Heart left ventricle (tissue), 16 donors: Measurements from ENCODE around the gene C20orf96. TPM values are rescaled to one million over a fixed set of nuclear protein-coding genes. Genes with fewer than 3 reads are reported as not detected.
A peak's percentile ranks its signal among the peaks of the same experiment; 100 is the strongest.

Experiments used
- ATAC-seq, 4 donors: fragments of 200-7000 bp; cut with Tn5 transposase; one replicate each; pipeline ENCODE4 v1.9.1; 2020 to 2022; ENCODE audit warnings: moderate library complexity in 4 of 4, mild to moderate bottlenecking in 3 of 4, moderate number of reproducible peaks in 1 of 4
- DNase-seq, 5 donors: peaks; one replicate each; pipeline ENCODE4 v3.0.0-alpha.2; 2020
- H3K27ac ChIP-seq, 12 donors: fragments of 200-600 bp; sonication (generic) in 4 of 12; one replicate each; pipeline versions ENCODE4 v1.5.0 to v1.8.0; 2016 to 2022; ENCODE audit warnings: mild to moderate bottlenecking in 2 of 12
- H3K27me3 ChIP-seq, 9 donors: fragments of 200-600 bp; sonication (generic) in 2 of 9; one replicate each; pipeline versions ENCODE4 v1.5.1 to v1.8.0; 2016 to 2022; ENCODE audit warnings: mild to moderate bottlenecking in 3 of 9
- H3K36me3 ChIP-seq, 9 donors: fragments of 200-600 bp; sonication (generic) in 2 of 9; one replicate each; pipeline versions ENCODE4 v1.5.0 to v1.8.0; 2018 to 2022; ENCODE audit warnings: mild to moderate bottlenecking in 2 of 9
- H3K4me1 ChIP-seq, 12 donors: fragments of 200-600 bp; sonication (generic) in 4 of 12; one replicate each; pipeline versions ENCODE4 v1.5.0 to v1.8.0; 2016 to 2022; ENCODE audit warnings: mild to moderate bottlenecking in 3 of 12
- H3K4me3 ChIP-seq, 12 donors: fragments of 200-600 bp; sonication (generic) in 4 of 12; one replicate each; pipeline versions ENCODE4 v1.5.0 to v1.8.0; 2017 to 2022; ENCODE audit warnings: mild to moderate bottlenecking in 9 of 12, moderate library complexity in 4 of 12
- H3K9me3 ChIP-seq, 12 donors: fragments of 200-600 bp; sonication (generic) in 4 of 12; one replicate each; pipeline versions ENCODE4 v1.5.0 to v1.8.0; 2016 to 2022; ENCODE audit warnings: mild to moderate bottlenecking in 1 of 12
- POLR2A ChIP-seq, 2 donors: fragments of 450-650 bp; IDR thresholded peaks; one replicate each; pipeline ENCODE4 v1.6.1; 2017; ENCODE audit warnings: antibody characterized with exemption in 2 of 2, mild to moderate bottlenecking in 2 of 2, moderate library complexity in 2 of 2
- WGBS, 4 donors: extraction: QIAGEN DNeasy Blood & Tissue Kit in 2 of 4; methylation state at CpG; one replicate each; pipeline versions ENCODE4 v1.1.5 to v1.1.7; 2013 to 2018; 5-methylcytosine and 5-hydroxymethylcytosine counted together
- intact Hi-C, 10 donors: fragments of 100-400 bp; cut with DNase I; formaldehyde crosslinking; loops; one replicate each; pipeline versions ENCODE4 v1.11.1 to v1.14.2; 2022
- polyA plus RNA-seq, 2 donors: library from polyadenylated mRNA; stranded (reverse); fragments of 200-250 nt; gene quantifications; one replicate each; pipeline ENCODE4 v1.2.3, GENCODE V29; 2013
- total RNA-seq, 9 donors: library from RNA; depleted of rRNA in 2 of 9; stranded (reverse); fragments of >200 nt in 2 of 9; fragmentation: NEBNext Ultra II Directional in 3 of 9; extraction: Animal tissue kit (Norgen Biotek cat#: 25700) in 3 of 9; gene quantifications; one replicate each; pipeline versions ENCODE4 v1.1.0 to v1.2.4, GENCODE V29; 2016 to 2023
- TF ChIP-seq, protein P1 (sequence below), 12 donors: fragments of 200-600 bp; sonication (generic) in 4 of 12; IDR thresholded peaks; one replicate each; pipeline versions ENCODE4 v1.5.0 to v1.8.0; 2018 to 2022; ENCODE audit warnings: antibody characterized with exemption in 12 of 12, mild to moderate bottlenecking in 5 of 12
- donor health status: ischemic (EF 13 %, LVEDD 7.1; RV severe dilation, severe dysfunction).
- donor health status: healthy with polysubstance abuse.
- donor health status: DM: no; HTN: yes; CAD: no.
- donor health status: DM: no; HTN: no; CAD: no.
- donor health status: ischemic (EF 25% LVEDD 6.9; RV normal size, moderate dysfunction).
- donor health status: ischemic (EF 25% LVEDD 5.7; RV mildly dilated, moderate dysfunction).
- donor health status: healthy.
- donor health status: DM: yes; HTN: yes; CAD: no.
- donor health status: ischemic (EF 35%, LVEDD 5.7; RV mildly dilated, moderate dysfunction).
- donor health status: nonischemic (EF 11% LVEDD 7.7; RV severe dilation, severe dysfunction).
- donor health status: DM: yes; HTN: yes; CAD: no.
- donor health status: PGD.
- donor health status: ischemic (EF 29% LVEDD 5.4; RV normal size, mild dysfunction).
- donor health status: nonischemic (EF 23%, LVEDD 6.1; RV moderate dilation, normal function).

The C20orf96 gene
- total and polyA plus RNA-seq, 11 donors: 0.64 to 6.6 (median 3.6) TPM

DNA sequence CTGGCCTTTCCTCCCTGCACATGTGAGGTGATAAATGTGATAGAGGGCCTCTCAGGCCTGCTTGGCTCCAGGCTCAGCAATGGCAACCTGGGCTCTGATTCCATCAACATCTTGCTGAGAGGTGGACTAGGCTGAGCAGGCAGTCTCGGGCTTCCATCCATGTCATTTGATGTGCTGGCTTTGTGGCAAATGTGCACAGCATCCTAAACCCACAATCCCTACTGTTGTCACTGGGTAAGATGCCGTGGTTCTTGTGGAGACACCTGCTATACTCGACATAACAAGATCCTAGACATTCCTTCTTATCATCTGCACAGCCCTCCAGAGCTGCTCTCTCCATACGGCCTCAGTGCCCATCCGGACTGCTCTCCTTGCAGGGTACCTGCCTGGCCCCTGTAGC is 4.1 kb upstream of the C20orf96 start:
- intact Hi-C loops: loop anchor here in 1 of 10 donors (5.0 kb wide), 1 partner anchor 38 kb away; no protein-coding TSS in a partner anchor
- no peak for TF ChIP-seq POLR2A (IDR thresholded peaks at IDR 0.05)
- TF ChIP-seq, protein P1, sequence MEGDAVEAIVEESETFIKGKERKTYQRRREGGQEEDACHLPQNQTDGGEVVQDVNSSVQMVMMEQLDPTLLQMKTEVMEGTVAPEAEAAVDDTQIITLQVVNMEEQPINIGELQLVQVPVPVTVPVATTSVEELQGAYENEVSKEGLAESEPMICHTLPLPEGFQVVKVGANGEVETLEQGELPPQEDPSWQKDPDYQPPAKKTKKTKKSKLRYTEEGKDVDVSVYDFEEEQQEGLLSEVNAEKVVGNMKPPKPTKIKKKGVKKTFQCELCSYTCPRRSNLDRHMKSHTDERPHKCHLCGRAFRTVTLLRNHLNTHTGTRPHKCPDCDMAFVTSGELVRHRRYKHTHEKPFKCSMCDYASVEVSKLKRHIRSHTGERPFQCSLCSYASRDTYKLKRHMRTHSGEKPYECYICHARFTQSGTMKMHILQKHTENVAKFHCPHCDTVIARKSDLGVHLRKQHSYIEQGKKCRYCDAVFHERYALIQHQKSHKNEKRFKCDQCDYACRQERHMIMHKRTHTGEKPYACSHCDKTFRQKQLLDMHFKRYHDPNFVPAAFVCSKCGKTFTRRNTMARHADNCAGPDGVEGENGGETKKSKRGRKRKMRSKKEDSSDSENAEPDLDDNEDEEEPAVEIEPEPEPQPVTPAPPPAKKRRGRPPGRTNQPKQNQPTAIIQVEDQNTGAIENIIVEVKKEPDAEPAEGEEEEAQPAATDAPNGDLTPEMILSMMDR (IDR thresholded peaks at IDR 0.05): no peak
- Histone ChIP-seq H3K27ac (no peak overlapping the region), H3K4me1 (peaks cover 5 to 42% (median 24%) of the 10 kb centered on the region in 12 donors), H3K9me3 (no peaks in the 10 kb centered on the region), H3K4me3 (no peak overlapping the region), H3K27me3 (no peaks in the 10 kb centered on the region), H3K36me3 (no peaks in the 10 kb centered on the region)
- ATAC-seq (no peak), DNase-seq (no peak)
- 82 to 88% (median 86%) methylated on average over 5 of the region's 5 CpGs for WGBS, 4 donors

DNA sequence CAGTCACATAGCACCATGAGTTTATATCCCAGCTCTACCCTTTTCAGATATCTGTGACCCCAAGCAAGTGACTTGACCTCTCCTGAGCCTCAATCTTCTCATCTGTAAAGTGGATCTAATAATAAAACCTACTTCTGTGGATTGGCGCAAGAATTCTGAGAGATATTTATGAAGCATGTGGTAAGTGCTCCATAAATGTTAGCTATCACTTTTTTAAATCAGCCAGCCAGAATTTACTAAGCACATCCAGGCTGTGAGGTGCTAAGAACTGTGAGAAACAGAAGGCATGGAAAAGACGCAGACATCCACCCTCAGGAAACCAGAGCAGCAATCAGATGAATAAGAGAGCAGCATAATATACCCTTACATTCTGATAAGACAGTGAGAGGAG is 862 bp downstream of the C20orf96 start:
- TF ChIP-seq, protein P1 (IDR thresholded peaks at IDR 0.05): no peak
- no peak for TF ChIP-seq POLR2A (IDR thresholded peaks at IDR 0.05)
- Histone ChIP-seq H3K27ac (peak overlapping the region in 11 of 12 donors; percentile 55 to 88 (median 79)), H3K27me3 (no peaks in the 10 kb centered on the region), H3K9me3 (no peaks in the 10 kb centered on the region), H3K4me3 (peak overlapping the region; percentile 49 to 79 (median 68)), H3K4me1 (peaks cover 0 to 24% (median 14%) of the 10 kb centered on the region in 12 donors), H3K36me3 (no peaks in the 10 kb centered on the region)
- intact Hi-C loops: no loop called here
- 35 to 54% (median 48%) methylated on average over 2 of the region's 2 CpGs for WGBS, 4 donors
- ATAC-seq (no peak), DNase-seq (no peak)

DNA sequence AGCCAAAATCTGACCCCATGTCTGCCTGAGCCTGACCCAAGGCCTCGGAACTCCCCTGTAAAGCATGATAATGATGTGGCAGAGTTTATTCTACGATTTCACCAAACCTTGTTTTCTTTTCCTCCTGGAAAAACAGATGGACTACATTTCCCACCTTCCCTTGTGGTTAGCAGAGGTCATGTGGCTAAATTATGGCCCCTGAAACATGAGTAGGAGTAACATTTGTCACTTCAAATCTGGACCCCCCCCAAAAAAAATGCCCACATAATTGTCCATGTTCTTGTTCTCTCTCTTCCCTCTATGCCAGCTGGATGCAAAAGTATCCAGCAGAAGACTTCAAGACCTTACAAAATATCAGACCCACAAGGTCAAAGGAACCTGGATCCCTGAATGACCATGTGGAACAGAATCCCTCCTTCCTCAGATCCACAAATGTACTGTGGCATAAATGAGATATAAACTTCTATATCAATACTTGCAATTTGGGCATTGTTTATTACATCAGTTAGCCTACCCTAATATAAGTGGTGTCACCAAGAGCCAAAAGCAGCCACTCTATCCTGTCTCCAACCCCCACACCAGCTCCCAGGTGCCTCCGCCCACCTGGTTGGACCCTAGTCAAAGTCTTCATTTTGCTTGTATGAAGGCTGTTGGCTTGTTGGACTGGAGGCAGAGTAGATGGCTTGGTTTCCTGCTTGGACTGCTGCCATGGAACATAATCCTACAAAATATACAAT is 1.4 kb downstream of the C20orf96 start:
- peak overlapping the region in 3 of 12 donors; percentile 73 to 78 (median 78) for H3K4me3 ChIP-seq
- no peak overlapping the region for H3K27ac ChIP-seq
- no peaks in the 10 kb centered on the region for H3K36me3 ChIP-seq
- no peaks in the 10 kb centered on the region for H3K9me3 ChIP-seq
- 78 to 98% (median 81%) methylated on average over 3 of the region's 3 CpGs for WGBS, 4 donors
- H3K27me3 ChIP-seq: no peaks in the 10 kb centered on the region
- no peak for TF ChIP-seq POLR2A (IDR thresholded peaks at IDR 0.05)
- TF ChIP-seq, protein P1 (IDR thresholded peaks at IDR 0.05): no peak
- DNase-seq (no peak), ATAC-seq (no peak)
- H3K4me1 ChIP-seq: peaks cover 0 to 24% (median 14%) of the 10 kb centered on the region in 12 donors
- intact Hi-C loops: no loop called here

DNA sequence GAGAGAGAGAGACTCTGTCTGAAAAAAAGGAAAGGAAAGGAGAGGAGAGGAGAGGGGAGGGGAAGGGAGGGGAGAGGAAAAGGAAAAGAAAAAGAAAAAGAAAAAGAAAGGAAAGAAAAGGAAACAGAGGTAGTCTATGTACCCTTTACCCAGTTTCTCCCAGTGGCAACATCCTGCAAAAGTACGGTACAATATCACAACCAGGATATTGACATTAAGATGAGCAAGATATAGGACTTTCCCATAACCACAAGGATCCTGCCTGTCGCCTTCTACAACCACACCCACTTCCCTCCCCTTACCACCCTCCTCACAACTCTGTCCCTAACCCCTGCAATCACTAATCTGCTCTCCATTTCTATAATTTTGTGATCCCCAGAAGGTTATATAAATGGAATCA is 4.0 kb downstream of the C20orf96 start:
- TF ChIP-seq, protein P1 (IDR thresholded peaks at IDR 0.05): no peak
- no peak for TF ChIP-seq POLR2A (IDR thresholded peaks at IDR 0.05)
- DNase-seq: no peak
- no peak for ATAC-seq
- H3K36me3 ChIP-seq: peaks cover 0 to 14% (median 5%) of the 10 kb centered on the region in 9 donors
- no peak overlapping the region for H3K4me3 ChIP-seq
- intact Hi-C loops: no loop called here
- 70 to 86% (median 81%) methylated on average over 2 of the region's 2 CpGs for WGBS, 4 donors
- H3K9me3 ChIP-seq: no peaks in the 10 kb centered on the region
- peaks cover 0 to 17% (median 13%) of the 10 kb centered on the region in 12 donors for H3K4me1 ChIP-seq
- no peak overlapping the region for H3K27ac ChIP-seq
- H3K27me3 ChIP-seq: no peaks in the 10 kb centered on the region
